GM12801 (cell line): Measurements from ENCODE around the gene PSRC1.

Experiments used
- CTCF ChIP-seq: IDR thresholded peaks from one replicate; pipeline ENCODE4 v1.5.1; 2011; ENCODE audit warnings: control low read depth; ENCODE audit not compliant: insufficient read length; ENCODE audit errors: extremely low read depth

Gene PSRC1

DNA sequence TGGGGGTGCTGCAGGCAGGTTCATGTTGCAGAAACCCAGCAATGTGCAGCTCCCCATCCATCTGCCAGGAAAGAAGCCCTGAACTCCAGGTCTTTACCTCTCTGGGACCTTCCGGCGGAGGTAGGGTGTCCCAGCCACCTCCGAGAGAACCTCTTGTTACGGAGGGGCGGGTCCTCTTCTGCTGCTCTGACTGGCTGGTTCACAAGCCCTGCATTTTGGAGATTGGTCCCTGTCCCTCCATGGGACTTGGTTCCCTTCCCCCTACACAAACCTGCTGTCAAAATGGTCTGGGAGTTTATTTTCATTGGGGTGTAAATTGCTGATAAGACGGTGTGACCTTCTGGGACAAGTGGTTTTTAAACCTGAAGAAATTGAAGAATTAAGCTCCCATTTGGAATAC, 41.6 kb downstream of the PSRC1 start:
- TF ChIP-seq CTCF = no peak

- no peak for TF ChIP-seq CTCF
These were observed 42.5 kb downstream of the PSRC1 start for GRCh38 chr1:109240158-109241152.

DNA sequence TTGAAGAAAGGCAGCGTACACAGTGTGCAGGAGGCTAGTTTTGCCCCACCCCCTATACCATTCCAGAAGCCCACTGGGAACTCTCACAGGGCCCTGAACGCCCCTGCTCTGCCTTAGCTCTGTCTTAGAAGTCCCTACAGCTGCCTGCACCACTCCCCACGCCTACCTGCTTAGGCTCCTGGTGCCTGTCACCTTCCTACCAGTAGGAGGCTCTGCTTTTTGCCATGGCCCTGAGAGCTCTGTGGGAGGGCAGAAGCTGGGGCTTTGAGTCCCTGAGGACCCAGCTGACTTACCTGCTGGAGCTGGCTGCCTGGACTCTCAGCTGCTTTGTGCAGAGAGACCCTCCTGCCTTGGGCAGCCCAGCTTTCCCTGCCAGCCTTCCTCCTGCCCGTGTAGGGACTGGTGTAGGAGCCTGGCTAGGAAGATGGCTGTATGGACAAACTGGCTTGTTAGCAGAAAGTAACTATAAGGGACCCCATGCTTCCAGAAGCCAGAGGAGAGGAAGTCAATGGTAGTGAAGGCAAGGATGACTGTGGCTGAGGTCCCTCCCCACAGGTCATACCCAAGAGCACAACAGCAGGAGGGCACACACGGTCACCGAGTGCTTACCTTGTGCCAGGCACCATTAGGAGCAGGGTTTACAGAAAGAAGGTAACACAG, 43.4 kb downstream of the PSRC1 start:
- no peak for TF ChIP-seq CTCF

- TF ChIP-seq CTCF = no peak
These were observed 43.9 kb downstream of the PSRC1 start for GRCh38 chr1:109239047-109239408.

DNA sequence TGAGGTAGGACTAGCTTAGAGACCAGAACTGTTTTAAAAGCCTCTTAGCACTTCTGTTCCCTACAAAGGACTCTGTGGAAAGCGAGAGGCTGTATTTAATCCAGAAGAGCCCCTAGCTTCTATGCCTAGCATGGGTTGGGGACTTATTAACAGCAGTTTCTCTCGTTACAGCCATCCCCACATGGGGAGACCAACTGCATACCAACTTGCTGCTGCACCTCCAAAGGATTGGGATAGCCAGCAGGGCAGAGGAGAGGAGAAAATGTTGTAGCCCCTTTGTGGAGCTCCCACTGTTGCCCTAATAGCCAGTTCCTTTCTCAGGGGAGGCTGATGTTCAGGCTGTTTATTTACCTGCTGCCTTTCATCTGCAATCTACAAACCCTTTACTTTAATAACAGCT, 44.6 kb downstream of the PSRC1 start:
- TF ChIP-seq CTCF = no peak

DNA sequence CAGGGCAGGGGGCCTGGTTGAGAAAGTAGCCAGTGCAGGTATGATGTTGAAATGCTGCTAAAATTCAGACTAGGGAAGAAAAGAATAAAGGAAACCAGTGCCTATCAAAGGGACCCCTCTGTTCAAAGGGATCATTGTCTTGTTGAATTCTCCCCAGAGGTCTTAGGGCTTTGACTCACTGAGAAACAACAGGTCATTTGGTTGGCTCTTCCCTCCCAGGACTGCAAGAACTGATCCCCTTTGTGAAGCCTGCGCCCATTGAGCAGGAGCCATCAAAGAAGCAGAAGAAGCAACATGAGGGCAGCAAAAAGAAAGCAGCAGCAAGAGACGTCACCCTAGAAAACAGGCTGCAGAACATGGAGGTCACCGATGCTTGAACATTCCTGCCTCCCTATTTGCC, 45.4 kb downstream of the PSRC1 start:
- TF ChIP-seq CTCF = no peak

- TF ChIP-seq CTCF = no peak
These were observed 47.8 kb downstream of the PSRC1 start for GRCh38 chr1:109235137-109235536.
